ENCODE measurements around the gene GPR12.

The GPR12 gene

DNA sequence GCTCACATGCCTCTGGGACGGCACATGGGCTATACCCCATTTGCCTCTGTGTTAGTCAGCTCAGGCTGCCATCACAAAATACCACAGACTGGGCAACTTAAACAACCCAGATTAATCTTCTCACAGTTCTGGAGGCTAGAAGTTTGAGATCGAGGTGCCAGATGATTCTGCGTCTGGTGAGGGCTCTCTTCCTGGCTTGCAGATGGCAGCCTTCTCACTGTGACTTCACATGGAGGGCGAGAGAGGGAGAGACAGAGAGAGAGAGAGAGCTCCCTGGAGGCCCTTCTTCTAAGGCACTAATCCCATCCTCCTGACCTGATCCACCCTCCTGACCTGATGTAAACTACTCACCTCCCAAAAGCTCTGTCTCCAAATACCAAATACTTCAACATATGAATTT is 55.0 kb downstream of the GPR12 start:
- H3K9me3 ChIP-seq (ENCODE audit: control insufficient read depth, low read length): no peaks in the 10 kb centered on the region
- no peak overlapping the region for H3K9ac ChIP-seq
- H3K36me3 ChIP-seq (ENCODE audit: control insufficient read depth, insufficient read depth, low read length): no peaks in the 10 kb centered on the region
- no peak overlapping the region for H2AFZ ChIP-seq
- no peak overlapping the region for H3K4me3 ChIP-seq (ENCODE audit: low read depth, low read length)
- H3K79me2 ChIP-seq: no peaks in the 10 kb centered on the region
- H3K27me3 ChIP-seq (ENCODE audit: control insufficient read depth, insufficient read depth, low read length): no peaks in the 10 kb centered on the region
- TF ChIP-seq, protein P1, sequence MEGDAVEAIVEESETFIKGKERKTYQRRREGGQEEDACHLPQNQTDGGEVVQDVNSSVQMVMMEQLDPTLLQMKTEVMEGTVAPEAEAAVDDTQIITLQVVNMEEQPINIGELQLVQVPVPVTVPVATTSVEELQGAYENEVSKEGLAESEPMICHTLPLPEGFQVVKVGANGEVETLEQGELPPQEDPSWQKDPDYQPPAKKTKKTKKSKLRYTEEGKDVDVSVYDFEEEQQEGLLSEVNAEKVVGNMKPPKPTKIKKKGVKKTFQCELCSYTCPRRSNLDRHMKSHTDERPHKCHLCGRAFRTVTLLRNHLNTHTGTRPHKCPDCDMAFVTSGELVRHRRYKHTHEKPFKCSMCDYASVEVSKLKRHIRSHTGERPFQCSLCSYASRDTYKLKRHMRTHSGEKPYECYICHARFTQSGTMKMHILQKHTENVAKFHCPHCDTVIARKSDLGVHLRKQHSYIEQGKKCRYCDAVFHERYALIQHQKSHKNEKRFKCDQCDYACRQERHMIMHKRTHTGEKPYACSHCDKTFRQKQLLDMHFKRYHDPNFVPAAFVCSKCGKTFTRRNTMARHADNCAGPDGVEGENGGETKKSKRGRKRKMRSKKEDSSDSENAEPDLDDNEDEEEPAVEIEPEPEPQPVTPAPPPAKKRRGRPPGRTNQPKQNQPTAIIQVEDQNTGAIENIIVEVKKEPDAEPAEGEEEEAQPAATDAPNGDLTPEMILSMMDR (IDR thresholded peaks at IDR 0.05): no peak
- H3K27ac ChIP-seq: no peak overlapping the region
- H3K4me2 ChIP-seq (ENCODE audit: low read length): no peak overlapping the region
- H3K4me1 ChIP-seq: no peaks in the 10 kb centered on the region
